Neural progenitor cell (in vitro differentiated cells): Measurements from ENCODE around the gene MEIS2.

Experiments
- CTCF ChIP-seq: fragments of 200-600 bp; sonication (generic); IDR thresholded peaks from 2 replicates; pipeline ENCODE4 v1.5.1; 2017; ENCODE audit warnings: antibody characterized with exemption, mild to moderate bottlenecking
- EZH2 ChIP-seq: fragments of 200-600 bp; sonication (generic); IDR thresholded peaks from 2 replicates; pipeline ENCODE4 v1.6.1; 2017; ENCODE audit warnings: antibody characterized with exemption, mild to moderate bottlenecking, moderate library complexity
- EZH2phosphoT487 ChIP-seq: fragments of 200-600 bp; sonication (generic); IDR thresholded peaks from 2 replicates; pipeline ENCODE4 v1.6.1; 2017; ENCODE audit warnings: antibody characterized with exemption

DNA sequence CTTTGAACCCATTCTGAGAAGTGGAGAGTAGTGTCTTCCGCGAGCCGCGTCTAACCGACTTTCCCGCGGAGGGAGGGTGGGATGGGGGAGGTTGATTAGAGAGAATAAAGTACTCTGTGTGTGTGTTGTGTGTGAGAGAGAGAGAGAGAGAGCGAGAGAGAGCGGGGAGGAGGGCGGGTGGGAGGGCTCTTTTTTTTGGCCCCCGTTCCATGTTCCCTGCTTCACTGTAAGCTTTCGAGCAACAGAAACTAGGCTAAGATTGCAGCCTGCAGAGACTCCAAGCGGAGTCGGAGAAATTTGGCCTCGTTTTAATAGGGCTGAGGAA, 1.6 kb upstream of the MEIS2 start:
- TF ChIP-seq CTCF (no peak), EZH2phosphoT487 (no peak), EZH2 (no peak)
